Transverse colon (tissue), 4 donors: ENCODE data around the gene STK4. TPM values are rescaled to one million over a fixed set of nuclear protein-coding genes. Genes with fewer than 3 reads are reported as not detected.

Source experiments
- DNase-seq: peaks from one replicate; pipeline ENCODE4 v3.0.0-alpha.2; 2019
- H3K27ac ChIP-seq, 4 donors: fragments of 200-600 bp; sonication (generic); 2 replicates each; pipeline ENCODE4 v1.5.1; 2016 to 2018; ENCODE audit warnings: inconsistent platforms in 4 of 4
- H3K27me3 ChIP-seq: fragments of 200-600 bp; sonication (generic); 2 replicates; pipeline ENCODE4 v1.5.1; 2017; ENCODE audit warnings: inconsistent platforms
- H3K36me3 ChIP-seq, 4 donors: fragments of 200-600 bp; sonication (generic); 2 replicates each; pipeline ENCODE4 v1.5.1; 2017 to 2019; ENCODE audit warnings: inconsistent platforms in 4 of 4
- H3K4me1 ChIP-seq, 4 donors: fragments of 200-600 bp; sonication (generic); 2 replicates each; pipeline ENCODE4 v1.5.1; 2017 to 2020; ENCODE audit warnings: inconsistent platforms in 4 of 4
- H3K4me3 ChIP-seq, 4 donors: fragments of 200-600 bp; sonication (generic); 1 replicate in 1 of 4; 2 replicates in 3 of 4; pipeline versions ENCODE4 v1.5.1 to v1.6.1; 2017 to 2019; ENCODE audit warnings: inconsistent platforms in 4 of 4
- H3K9me3 ChIP-seq, 2 donors: fragments of 200-600 bp; sonication (generic); 2 replicates each; pipeline ENCODE4 v1.5.1; 2017 to 2019; ENCODE audit warnings: inconsistent platforms in 2 of 2
- CTCF ChIP-seq, 5 experiments: fragments of 200-600 bp in 3 of 5; fragments of 450-650 bp in 2 of 5; sonication (generic) in 3 of 5; IDR thresholded peaks; 1 replicate in 2 of 5; 2 replicates in 3 of 5; pipeline ENCODE4 v1.5.1; 2016 to 2017; ENCODE audit warnings: antibody characterized with exemption in 5 of 5, inconsistent platforms in 3 of 5, mild to moderate bottlenecking in 2 of 5, moderate library complexity in 1 of 5
- EP300 ChIP-seq: sonication (generic); formaldehyde crosslinking; IDR thresholded peaks from one replicate; pipeline ENCODE4 v1.6.1; 2017; ENCODE audit warnings: antibody characterized with exemption, low read depth
- POLR2A ChIP-seq: fragments of 450-650 bp; IDR thresholded peaks from one replicate; pipeline ENCODE4 v1.6.1; 2016; ENCODE audit warnings: antibody characterized with exemption, mild to moderate bottlenecking, moderate library complexity
- POLR2AphosphoS5 ChIP-seq, 3 donors: sonication (generic); formaldehyde crosslinking; IDR thresholded peaks; one replicate each; pipeline ENCODE4 v1.6.1; 2016; ENCODE audit warnings: antibody characterized with exemption in 3 of 3
- WGBS, 2 donors: methylation state at CpG; one replicate each; pipeline ENCODE4 v1.1.5; 2018; ENCODE audit warnings: low coverage in 1 of 2; 5-methylcytosine and 5-hydroxymethylcytosine counted together
- in situ Hi-C, 4 donors: fragments of 200-750 bp; cut with MboI; loops; one replicate each; pipeline versions ENCODE4 v1.15.0 to v1.15.1; 2017; ENCODE audit warnings: low sequenced_read_pairs in 3 of 4, low pct_ligation_motif_present in 1 of 4, low pct_unique_long_range_greater_than_20kb in 1 of 4
- intact Hi-C: fragments of 100-400 bp; cut with DNase I; formaldehyde crosslinking; loops from one replicate; pipeline ENCODE4 v1.15.1; 2023; ENCODE audit warnings: low total_unique reads
- total RNA-seq, 4 donors: library from RNA; depleted of rRNA; stranded (reverse); fragments of >200 nt; gene quantifications; one replicate each; pipeline ENCODE4 v1.1.0, GENCODE V29; 2016

The STK4 gene
- total RNA-seq, 4 donors from 2014 or later = 30.3 to 78.1 (median 38.3) TPM

GRCh38 chr20:44930517-44931168 lies 35.7 kb upstream of the STK4 start:
- no peaks in the 10 kb centered on the region for H3K27me3 ChIP-seq
- H3K4me3 ChIP-seq = no peak overlapping the region
- H3K9me3 ChIP-seq = no peaks in the 10 kb centered on the region
- H3K27ac ChIP-seq = no peak overlapping the region
- TF ChIP-seq POLR2AphosphoS5 (IDR thresholded peaks at IDR 0.05) (no peak), CTCF (IDR thresholded peaks at IDR 0.05) (no peak), POLR2A (no peak), EP300 (no peak)
- in situ Hi-C loops = no loop called here
- H3K36me3 ChIP-seq = no peaks in the 10 kb centered on the region
- H3K4me1 ChIP-seq = no peaks in the 10 kb centered on the region
- intact Hi-C loops = no loop called here
- 83 to 93% methylated on average over 4 to 16 of the region's 18 CpGs for WGBS, 2 donors
- DNase-seq = no peak

- H3K27me3 ChIP-seq = no peaks in the 10 kb centered on the region
- in situ Hi-C loops (no loop called here), intact Hi-C loops (no loop called here)
- 89 to 100% methylated on average over 1 to 3 of the region's 3 CpGs for WGBS, 2 donors
- no peak overlapping the region for H3K27ac ChIP-seq
- H3K4me3 ChIP-seq = no peak overlapping the region
- no peaks in the 10 kb centered on the region for H3K9me3 ChIP-seq
- no peak for DNase-seq
- H3K4me1 ChIP-seq = no peaks in the 10 kb centered on the region
- TF ChIP-seq EP300 (no peak), POLR2A (no peak), CTCF (IDR thresholded peaks at IDR 0.05) (no peak), POLR2AphosphoS5 (IDR thresholded peaks at IDR 0.05) (no peak)
- no peaks in the 10 kb centered on the region for H3K36me3 ChIP-seq
Observed at GRCh38 chr20:44931911-44932310, 34.4 kb upstream of the STK4 start.

DNA sequence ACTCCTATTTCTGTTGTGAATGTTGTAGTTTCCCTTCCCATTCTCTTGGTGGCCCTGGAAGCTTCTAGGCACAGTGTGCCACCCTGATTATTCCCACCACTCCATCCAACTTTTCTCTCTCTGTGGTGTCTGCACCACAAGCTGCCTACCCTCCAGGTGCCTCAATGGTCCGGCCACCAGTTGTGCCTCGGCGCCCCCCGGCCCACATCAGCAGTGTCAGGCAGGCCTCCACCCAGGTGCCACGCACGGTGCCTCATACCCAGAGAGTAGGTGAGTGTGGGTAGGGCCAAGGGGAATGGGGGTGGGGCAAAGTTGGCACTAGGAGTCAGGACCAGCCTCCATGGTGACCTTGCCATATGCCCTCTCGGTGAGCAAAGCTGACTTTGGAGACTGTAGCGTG lies 33.4 kb upstream of the STK4 start:
- H3K4me3 ChIP-seq = no peak overlapping the region
- H3K27ac ChIP-seq = no peak overlapping the region
- no peaks in the 10 kb centered on the region for H3K4me1 ChIP-seq
- intact Hi-C loops (no loop called here), in situ Hi-C loops (no loop called here)
- no peak for TF ChIP-seq EP300
- TF ChIP-seq POLR2AphosphoS5 (IDR thresholded peaks at IDR 0.05) = no peak
- TF ChIP-seq POLR2A = no peak
- no peak for TF ChIP-seq CTCF (IDR thresholded peaks at IDR 0.05)
- no peaks in the 10 kb centered on the region for H3K27me3 ChIP-seq
- 97% methylated on average over 8 of the region's 8 CpGs; no CpG with 5 or more reads in 1 of the 2 donors for WGBS, 2 donors
- no peaks in the 10 kb centered on the region for H3K9me3 ChIP-seq
- no peaks in the 10 kb centered on the region for H3K36me3 ChIP-seq
- DNase-seq = no peak

GRCh38 chr20:44936510-44936909 lies 29.8 kb upstream of the STK4 start:
- no peak for DNase-seq
- 95% methylated on average over 10 of the region's 10 CpGs; no CpG with 5 or more reads in 1 of the 2 donors for WGBS, 2 donors
- Histone ChIP-seq H3K36me3 (no peaks in the 10 kb centered on the region), H3K4me3 (no peak overlapping the region), H3K27ac (no peak overlapping the region), H3K27me3 (no peaks in the 10 kb centered on the region), H3K4me1 (no peaks in the 10 kb centered on the region), H3K9me3 (no peaks in the 10 kb centered on the region)
- in situ Hi-C loops (no loop called here), intact Hi-C loops (no loop called here)
- TF ChIP-seq POLR2AphosphoS5 (IDR thresholded peaks at IDR 0.05) = no peak
- no peak for TF ChIP-seq EP300
- TF ChIP-seq POLR2A = no peak
- TF ChIP-seq CTCF (IDR thresholded peaks at IDR 0.05) = no peak
